HG02798 (cell line): ENCODE data around the gene PLCD3.
A peak's percentile ranks its signal among the peaks of the same experiment; 100 is the strongest.
"Not testable (repeated sequence)": the region's sequence is repeated elsewhere in the genome, so short reads cannot be mapped to it uniquely, and the experiment has no call there.

ENCODE experiments used
- ATAC-seq: cut with Tn5 transposase; IDR thresholded peaks from one replicate; pipeline ENCODE4 v1.9.1; 2021; ENCODE audit warnings: mild to moderate bottlenecking; ENCODE audit not compliant: unreplicated experiment, poor library complexity

The PLCD3 gene

DNA sequence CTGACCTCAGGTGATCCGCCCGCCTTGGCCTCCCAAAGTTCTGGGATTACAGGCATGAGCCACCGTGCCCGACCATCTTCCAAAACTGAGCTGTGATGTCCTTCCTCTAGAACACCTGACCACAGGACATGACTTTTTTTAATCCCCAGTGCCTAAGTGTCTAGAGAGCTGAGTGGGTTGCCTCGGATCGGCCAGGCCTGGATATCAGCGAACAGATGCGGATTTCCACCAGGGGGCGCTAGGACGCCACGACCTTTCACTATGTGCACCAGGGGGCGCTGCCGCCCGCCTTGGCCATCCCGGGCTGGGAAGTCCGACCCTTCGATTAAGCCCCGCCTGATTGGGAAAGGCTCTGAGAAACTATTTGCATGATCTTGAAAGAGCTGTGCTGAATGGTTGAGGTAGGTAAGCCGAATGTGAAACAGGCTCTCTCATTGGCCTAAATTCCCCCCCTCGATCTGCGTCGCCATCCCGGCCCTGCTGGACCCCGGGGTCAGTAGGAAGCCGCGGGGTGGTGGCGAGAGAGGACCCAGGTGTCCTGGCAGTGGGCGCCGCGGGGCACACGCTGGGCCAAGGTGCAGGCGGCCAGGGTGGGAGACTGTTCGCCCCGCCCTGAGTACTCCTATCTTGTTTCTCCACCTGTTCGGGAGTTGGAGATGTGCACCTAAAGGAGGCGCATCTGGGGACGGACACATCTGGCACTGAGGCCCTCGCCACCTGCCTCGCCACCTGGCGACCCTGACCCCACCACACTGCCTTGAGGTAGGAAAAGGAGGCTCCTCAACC lies 3.1 kb upstream of the PLCD3 start, which contains the start of gene ACBD4:
TSS of gene ACBD4 (plus strand) at position 496 of the 786 bp plus-strand sequence. CDS start 458 bp downstream, outside the sequence.
- peak; percentile 85 for ATAC-seq

DNA sequence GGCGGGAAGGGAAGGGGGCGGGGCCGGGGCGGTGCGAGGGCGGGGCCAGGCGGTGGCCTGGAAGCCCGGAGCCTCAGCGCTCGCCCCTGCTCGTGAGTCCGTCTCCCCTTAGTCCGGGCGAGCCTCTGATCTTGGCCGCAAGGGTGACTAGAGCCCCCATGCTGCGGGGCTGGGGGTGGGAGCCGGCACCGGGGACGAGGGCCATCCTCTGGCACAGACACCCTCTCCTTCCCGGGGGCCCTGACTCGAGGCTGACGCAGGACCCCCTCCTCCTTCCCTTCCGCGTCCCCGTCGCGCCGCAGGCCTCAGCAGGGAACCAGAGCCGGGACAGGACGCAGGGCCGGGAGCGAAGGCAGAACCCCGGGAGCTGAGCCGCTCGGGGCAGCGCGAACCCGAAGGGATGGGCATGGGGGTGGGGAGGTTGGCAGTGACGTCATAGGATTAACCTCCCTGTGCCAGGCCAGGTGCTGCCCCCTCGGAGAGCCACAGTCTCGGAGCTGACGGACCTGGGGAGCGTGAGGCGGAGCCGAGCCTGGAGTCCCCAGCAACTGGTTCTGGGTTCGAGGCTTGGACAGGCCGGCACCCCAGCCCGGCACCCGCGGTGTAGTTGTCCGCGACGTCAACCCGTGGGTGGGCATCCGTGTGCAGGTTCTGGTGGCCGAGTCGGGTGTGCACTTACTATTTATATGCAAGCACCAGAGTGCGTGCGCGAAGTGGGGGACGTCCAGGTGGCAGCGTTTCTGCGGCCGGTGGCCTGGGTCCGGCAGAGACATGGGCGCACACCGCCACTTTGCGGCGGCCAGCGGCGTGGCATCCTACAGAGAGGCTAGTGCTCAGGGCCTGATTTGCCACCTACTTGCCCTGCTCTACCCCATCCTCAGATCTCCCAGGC lies 503 bp upstream of the PLCD3 start:
- ATAC-seq, result peak; percentile 31

DNA sequence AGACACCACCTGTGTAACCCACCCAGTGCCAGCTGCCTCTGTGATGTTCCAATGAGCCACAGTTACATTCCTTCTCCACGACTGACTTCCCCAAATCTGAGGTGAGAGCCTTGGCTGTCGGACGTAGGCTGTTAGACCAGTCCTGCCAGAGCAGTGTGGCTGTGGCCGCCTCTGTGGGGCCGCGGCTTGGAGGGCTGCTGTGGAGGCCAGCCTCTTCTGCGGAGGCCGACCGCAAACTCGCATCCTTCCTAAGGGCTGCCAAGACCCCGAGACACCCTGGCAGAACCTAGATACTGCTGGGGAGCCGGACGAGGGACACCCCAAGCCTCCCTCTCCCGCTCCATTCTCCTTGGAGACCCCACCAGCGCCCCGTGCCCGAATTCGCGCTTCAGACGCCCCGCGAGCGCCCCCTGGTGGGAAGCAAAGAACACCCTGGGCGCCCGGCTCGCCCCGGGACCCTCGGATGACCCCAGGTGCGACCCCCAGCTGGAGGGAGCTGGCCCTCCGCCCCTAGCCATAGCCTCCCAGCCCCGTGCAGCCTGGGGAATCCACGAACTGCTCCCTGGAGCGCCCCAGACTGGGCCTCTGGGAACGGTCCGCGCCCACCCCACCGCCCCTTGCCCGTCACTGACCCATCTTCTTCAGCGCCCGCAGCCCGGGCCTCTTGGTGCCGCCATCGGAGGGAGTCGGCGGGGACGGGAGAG lies 547 bp downstream of the PLCD3 start:
- ATAC-seq, result no peak

DNA sequence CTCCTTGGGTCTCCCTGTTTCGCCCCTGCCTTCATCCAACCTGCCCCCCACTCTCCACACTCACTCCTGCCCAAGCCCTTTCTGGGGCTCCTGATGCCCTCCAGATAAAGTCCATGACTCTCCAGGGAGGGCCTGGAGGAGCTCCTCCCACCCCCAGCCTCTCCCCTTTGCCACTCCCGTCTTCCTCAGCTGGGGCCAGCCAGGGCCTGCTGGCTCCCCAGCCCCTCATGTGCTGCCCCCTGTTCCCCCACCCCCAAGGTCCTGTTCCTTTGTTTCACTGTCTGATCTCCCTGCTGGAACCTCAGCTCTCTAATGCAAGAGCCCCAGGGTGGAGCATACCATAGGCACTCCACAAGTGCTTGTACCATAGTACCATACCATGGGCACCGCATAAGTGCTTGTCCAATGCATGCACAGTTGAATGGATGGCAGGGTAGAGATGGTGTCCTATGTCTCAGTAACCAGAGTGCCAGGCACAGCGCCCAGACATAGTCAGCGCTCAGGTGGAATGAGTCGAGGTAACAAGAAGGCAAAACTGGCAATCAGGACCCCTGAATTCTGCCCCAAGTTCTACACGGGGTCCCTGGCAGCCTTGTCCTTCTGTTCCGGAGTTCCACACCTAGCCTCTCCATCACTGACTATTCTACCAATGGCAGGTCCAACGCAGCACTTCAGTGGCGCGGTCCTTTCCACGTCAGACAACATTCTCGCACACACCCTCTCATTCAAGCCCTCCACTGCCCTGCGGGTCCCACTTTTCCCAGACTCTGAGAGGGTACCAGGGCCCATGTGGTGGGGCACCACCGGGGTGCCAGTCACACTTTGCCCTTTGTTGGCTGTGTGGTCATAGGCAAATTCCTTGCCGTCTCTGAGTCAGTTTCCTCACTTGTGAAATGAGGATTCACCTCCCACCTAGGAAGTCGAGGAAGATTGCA lies 1.4 kb downstream of the PLCD3 start:
- ATAC-seq, result no peak

DNA sequence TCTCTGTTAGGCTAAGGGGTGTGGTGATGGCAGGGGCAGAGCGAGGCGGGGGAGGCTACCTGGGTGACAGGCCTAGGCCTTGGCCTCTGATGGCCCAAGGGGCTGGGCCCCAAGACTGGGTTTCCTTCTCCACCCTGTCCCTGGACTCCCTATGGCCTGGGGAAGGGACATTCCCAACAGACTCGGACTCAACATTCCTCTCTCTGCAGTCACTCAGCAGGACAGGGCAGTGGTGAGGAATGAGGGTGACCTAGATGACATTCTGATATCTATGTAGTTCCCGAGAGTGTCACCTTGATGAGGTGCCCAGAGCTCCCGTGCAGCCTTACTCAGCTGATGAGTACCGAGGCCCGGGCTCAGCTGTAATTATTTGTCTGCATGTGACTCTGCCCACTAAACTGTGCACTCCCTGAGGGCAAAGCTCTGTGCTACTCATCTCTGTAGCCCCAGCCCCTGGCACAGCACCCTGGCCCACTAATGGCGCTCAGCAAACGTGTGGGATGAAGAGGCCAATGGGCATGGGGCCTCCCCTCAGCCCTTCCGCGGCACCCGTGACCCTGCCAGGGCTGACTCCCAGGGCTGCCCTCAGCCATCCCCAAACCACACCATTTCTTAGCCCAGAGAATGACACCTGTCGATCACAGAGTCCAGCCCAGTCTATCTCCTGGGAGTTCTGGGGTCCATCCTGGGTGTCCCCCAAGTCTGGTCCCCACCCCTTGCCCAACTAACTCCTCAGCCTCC lies 2.2 kb downstream of the PLCD3 start:
- ATAC-seq, result no peak

DNA sequence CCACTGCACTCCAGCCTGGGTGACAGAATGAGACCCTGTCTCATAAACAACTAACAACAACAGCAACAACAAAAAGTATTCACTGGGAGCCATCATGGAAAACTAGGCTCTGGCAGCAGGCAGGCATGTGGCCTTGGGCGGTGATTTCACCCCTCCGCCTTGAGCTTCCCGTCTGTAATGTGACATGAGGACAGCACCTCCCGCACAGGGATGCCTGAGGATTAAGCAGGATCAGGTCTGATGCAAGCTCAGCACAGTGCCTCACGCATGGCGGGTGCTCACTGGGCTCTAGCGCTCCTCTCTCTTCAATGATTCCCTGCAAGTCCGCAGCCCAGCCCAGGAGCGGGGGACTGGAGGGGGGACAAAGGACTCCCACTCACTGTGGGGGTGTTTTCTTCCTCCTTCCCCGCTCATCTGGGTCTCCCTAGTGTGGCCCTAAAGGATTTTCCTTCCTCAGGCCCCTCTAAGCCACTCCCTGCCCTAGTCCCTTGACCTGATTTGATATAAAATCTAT lies 2.8 kb downstream of the PLCD3 start:
- no peak for ATAC-seq

DNA sequence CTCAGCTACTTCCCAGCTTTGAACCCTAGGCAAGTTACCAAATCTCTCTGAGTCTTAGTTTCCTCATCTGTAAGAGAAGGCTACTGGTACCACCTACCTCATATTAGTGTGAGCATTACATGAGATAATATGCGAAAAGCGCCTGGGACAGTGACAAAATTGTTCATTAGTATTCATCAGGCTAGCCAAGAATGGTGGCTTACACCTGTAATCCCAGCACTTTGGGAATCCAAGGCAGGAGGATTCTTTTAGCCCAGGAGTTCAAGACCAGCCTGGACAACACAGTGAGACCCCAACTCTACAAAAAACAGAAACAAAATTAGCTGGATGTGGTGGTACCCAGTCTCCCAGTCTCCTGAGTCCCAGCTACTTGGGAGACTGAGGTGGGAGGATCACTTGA lies 3.3 kb downstream of the PLCD3 start:
- no peak for ATAC-seq

DNA sequence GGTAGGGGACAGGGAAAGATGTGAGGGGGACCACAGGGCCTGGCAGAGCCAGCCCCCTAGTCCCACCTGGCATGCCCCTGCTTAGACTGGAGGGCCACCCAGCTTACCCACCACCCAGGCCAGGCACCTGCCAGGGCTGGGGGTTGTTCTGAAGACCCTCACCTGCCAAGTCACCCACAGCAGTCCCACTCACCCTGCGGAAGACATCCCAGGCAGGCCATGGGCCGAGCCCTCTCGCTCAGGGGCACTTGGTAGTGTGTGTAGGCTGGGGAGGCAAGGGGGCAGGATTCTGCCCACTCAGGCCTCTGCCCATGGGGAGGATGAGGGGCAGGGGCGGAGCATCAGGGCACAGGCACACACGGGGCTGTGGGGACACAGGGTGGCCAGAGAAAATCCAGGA lies 4.0 kb downstream of the PLCD3 start:
- no peak for ATAC-seq

DNA sequence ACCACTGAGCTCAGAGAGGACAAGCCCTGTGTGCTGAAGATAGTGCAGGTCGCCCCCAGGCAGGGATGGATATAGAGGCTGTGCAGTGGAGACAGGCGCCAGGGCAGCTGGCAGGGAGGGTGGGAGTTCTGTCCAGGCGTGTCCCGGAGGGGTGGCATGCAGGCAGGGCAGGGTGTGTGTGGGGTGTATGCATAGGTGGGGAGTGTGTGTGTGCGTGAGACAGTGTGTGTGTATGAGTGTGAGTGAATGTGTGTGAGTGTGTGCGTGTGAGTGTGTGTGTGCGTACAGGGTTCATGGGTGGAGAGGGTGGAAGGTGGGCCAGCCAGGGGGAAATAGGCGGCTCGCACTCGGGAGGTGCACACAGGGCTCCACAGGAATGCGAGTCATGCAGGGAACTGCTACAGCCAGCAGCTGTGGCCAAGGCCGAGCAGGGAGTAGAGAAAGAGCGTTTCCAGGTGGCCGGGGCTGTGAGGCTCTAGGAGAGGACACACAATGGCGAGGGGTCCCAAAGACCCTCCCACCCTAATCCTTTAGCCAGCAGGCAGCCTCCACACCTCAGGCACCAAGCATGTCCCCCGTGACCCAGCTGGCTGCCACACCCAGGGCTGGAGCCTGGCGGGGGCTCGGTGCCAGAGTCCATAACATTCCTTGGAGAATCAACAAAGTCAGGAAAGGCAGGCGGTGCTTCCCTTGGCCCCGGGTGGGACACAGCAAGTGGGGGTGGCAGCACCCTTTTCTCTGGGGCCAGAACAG lies 4.6 kb downstream of the PLCD3 start:
- ATAC-seq, result no peak

DNA sequence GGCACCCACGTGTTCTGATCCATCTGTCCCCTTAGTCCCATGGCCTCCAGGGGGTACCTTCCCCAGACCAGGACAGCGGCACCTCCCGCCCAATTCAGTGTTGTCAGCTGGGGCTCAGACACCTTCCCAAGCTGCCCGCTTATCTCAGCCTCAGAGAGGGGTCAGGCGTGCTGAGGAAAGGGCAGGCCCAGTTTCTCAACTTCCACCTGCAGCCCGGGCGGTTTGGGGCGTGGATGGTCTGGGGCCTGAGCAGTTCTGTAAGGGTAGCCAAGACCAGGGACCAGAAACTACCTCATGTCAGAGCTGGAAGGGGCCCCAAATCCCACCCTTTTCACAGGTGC lies 5.1 kb downstream of the PLCD3 start:
- ATAC-seq, result no peak

DNA sequence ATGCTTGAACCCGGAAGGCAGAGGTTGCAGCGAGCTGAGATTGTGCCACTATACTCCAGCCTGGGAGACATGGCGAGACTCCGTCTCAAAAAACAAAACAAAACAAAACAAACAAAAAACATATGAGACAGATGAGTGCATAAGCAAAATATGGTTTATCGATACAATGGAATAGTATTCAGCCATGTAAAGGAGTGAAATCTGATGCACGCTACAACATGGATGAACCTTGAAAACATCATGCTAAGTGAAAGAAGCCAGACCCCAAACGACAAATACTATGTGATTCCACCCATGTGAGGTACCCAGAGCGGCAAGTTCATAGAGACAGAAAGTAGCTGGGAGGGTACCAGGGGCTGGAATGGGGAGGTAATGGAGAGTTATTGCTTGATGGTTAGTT lies 6.8 kb downstream of the PLCD3 start:
- no peak for ATAC-seq

DNA sequence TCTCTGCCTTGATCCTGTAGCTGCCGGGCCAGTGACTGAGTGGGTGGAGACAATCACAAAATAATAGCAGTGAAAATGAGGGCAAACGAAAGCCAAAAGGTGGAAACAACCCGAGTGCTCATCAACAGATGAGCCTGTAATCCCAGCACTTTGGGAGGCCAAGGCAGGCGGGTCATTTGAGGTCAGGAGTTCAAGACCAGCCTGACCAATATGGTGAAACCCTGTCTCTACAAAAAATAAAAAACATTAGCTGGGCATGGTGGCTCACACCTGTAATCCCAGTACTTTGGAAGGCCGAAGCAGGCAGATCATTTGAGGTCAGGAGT lies 7.6 kb downstream of the PLCD3 start:
- not testable (repeated sequence) for ATAC-seq

DNA sequence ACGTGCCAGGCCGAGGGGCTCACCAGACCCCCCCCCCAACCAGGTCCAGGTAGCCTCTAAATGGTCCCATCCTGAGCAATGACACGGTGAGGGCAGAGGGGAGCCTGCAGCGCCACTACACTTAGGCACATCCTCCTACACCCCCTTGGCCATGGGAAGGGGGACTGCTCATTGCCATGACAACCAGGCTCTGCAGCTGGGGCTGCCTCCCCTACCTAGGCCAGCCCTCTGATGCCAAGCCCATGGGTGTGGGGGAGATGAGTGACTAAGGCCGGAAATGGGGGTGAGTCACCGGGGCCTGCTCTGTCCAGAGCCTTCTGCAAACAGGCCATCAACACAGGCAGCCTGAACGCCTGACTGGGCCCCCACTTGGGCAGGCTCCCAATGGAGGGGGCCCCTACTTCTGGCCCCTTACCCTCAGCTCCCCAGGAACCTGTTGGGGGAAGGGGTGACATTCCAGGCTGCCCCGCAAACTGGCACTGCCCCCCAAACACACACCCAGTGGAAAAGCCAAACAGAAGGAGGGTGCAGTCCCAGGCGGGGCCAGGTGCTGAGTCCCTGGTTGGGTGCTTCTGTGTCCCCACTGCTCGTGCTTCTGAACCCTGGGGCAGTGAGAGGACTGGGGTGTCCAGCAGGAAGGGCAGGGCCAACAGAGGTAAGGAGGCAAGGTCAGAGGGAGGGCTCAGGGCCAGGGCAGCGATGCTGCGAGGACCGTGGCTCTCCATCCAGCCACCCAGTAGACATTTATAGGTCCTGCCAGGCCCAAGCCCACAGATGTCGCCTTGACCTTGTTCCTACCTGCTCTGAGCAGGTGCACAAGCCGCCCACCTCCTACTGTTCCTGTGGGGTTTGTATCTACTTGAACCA lies 8.2 kb downstream of the PLCD3 start:
- no peak for ATAC-seq

DNA sequence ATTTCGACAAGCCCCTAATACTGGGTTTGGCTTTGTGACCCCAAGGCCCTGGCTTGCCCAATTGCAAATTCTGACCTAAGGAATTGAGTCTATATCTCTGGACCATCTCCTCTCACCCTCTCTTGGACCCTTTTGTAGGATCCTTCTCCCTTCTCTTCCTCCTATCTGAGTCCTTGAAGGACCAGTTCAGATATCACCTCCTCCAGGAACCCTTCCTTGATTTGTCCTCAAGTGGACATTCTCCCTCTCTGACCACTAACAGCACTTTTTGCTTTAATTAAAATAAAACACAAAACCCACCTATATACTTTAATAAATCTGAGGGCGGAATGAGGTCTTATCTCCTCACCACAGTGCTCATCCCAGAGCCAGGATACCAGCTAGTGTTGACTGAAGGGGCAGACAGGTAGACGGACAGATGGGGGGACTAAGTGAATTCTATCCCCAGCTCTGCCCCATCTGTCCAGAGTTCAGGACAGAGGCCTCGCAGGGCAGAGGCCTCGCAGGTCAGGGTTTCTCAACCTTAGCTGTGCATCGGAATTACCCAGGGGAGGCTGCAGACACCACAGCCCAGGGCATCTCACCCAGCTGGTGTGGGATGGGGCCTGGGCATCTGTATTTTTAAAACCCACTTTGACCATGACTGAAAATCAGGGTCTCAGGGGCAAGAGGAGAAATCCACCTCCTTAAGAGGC lies 9.1 kb downstream of the PLCD3 start:
- ATAC-seq, result no peak

DNA sequence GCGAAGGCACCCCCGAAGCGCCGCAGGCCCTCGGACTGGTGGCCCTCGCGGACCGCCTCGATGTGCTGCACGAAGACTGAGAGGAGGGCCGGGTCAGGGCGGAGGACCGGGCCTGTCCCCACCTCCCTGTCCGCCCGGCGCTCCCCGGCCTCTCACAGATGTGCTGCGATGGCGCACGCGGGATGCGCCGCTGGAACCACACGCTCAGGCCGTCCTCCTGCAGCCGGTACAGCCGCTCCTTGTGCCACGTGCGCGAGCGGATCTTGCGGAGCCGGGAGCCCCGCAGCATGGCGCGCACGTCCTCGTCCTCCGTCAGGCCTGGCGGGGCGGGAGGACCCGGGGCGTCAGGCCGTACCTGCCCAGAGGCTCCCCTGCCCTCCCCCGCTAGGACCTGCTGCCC lies 11.3 kb downstream of the PLCD3 start:
- ATAC-seq, result no peak

DNA sequence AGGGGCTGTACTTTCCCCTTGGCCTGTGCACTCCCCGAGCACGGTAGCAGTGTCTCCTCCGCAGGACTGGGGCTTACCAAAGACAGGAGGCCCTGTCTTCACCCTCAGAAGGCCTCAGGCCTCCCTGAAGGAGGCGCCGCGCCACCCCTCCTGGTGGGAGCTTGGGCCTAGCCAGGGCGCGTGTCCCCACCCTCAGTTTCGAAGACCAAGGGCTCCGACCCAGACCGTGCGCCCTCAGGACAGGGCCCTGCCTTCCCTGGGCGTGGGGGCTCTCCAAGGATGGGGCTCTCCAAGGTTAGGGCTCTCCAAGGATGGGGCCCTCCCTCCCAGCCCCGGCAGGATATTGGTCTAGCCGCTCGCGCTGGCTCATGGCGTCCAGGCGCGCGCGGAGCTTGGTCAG lies 11.8 kb downstream of the PLCD3 start:
- ATAC-seq, result no peak

DNA sequence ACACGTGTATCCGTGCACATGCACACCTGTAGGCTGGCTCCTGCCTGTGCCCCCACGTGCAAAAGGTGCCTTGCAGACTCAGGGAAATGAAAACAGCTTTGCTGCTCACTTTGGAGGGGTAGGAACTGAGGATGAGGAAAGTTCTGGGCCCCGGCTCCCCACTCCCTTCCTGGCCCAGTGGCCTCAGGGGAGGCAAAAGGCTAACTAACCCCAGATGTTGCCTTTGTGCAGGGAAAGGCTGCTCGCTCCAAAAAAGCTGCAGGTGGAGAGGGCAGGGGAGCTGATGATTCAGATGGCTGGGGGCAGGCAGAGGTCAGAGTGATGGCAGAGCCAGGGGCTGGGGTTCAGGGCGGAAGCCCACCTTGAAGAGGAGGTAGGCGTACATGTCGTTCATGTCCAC lies 12.4 kb downstream of the PLCD3 start:
- ATAC-seq, result no peak
